Lung (tissue), 12 donors: Measurements from ENCODE around the gene AAMP. TPM values are rescaled to one million over a fixed set of nuclear protein-coding genes. Genes with fewer than 3 reads are reported as not detected.

Source experiments
- ATAC-seq: fragments of 200-7000 bp; cut with Tn5 transposase; one replicate; pipeline ENCODE4 v1.9.1; 2020; ENCODE audit warnings: moderate number of reproducible peaks; ENCODE audit not compliant: insufficient read depth, low FRiP score
- DNase-seq, 3 donors: peaks; one replicate each; pipeline ENCODE4 v3.0.0-alpha.2; 2013 to 2017
- H3K27ac ChIP-seq, 2 donors: one replicate each; pipeline ENCODE4 v1.5.1; 2013; ENCODE audit warnings: mild to moderate bottlenecking in 2 of 2, moderate library complexity in 2 of 2, control low read depth in 1 of 2, inconsistent platforms in 1 of 2, low read depth in 1 of 2, low read length in 1 of 2
- H3K27me3 ChIP-seq, 3 donors: one replicate each; pipeline ENCODE4 v1.5.1; 2013; ENCODE audit warnings: low read length in 2 of 3; ENCODE audit not compliant: control insufficient read depth in 3 of 3, insufficient read depth in 3 of 3
- H3K36me3 ChIP-seq, 4 donors: one replicate each; pipeline ENCODE4 v1.5.1; 2013; ENCODE audit warnings: low read length in 4 of 4, mild to moderate bottlenecking in 1 of 4, moderate library complexity in 1 of 4; ENCODE audit not compliant: control insufficient read depth in 4 of 4, insufficient read depth in 4 of 4
- H3K4me1 ChIP-seq, 5 donors: one replicate each; pipeline ENCODE4 v1.5.1; 2013; ENCODE audit warnings: low read length in 5 of 5, mild to moderate bottlenecking in 2 of 5, moderate library complexity in 1 of 5; ENCODE audit not compliant: control insufficient read depth in 5 of 5, insufficient read depth in 5 of 5
- H3K4me3 ChIP-seq: one replicate; pipeline ENCODE4 v1.5.1; 2013; ENCODE audit warnings: mild to moderate bottlenecking, control low read depth, moderate library complexity
- H3K9ac ChIP-seq, 2 donors: one replicate each; pipeline ENCODE4 v1.5.1; 2013; ENCODE audit warnings: low read length in 2 of 2, control low read depth in 1 of 2; ENCODE audit not compliant: insufficient read depth in 1 of 2
- H3K9me3 ChIP-seq, 4 donors: one replicate each; pipeline ENCODE4 v1.5.1; 2013; ENCODE audit warnings: low read length in 3 of 4, mild to moderate bottlenecking in 1 of 4, moderate library complexity in 1 of 4; ENCODE audit not compliant: control insufficient read depth in 4 of 4, insufficient read depth in 3 of 4
- CTCF ChIP-seq: IDR thresholded peaks from 2 replicates; pipeline ENCODE4 v1.5.1; 2012; ENCODE audit warnings: mild to moderate bottlenecking; ENCODE audit errors: control extremely low read depth, extremely low read depth
- WGBS, 2 donors: extraction: QIAGEN DNeasy Blood & Tissue Kit; methylation state at CpG; one replicate each; pipeline ENCODE4 v1.1.7; 2013; 5-methylcytosine and 5-hydroxymethylcytosine counted together
- polyA plus RNA-seq, 2 donors: library from polyadenylated mRNA; stranded (reverse); fragments of 200-250 nt; gene quantifications; one replicate each; pipeline ENCODE4 v1.2.1, GENCODE V29; 2013
- total RNA-seq, 2 donors: library from RNA; depleted of rRNA in 1 of 2; stranded (reverse); fragments of >200 nt in 1 of 2; gene quantifications; one replicate each; pipeline ENCODE4 v1.2.1, GENCODE V29; 2014 to 2021
- donor health status: control.
- donor health status: control.
- donor health status: Bipolar disorder and iron deficiency.
- donor health status: healthy.
- donor health status: DM: yes; HTN: yes; CAD: no.

Gene AAMP
- total and polyA plus RNA-seq, 4 donors, result 62.0 to 193 (median 78.5) TPM

- Histone ChIP-seq H3K27me3 (no peaks in the 10 kb centered on the region), H3K4me3 (peak overlapping the region; percentile 81), H3K4me1 (peaks cover 0 to 44% (median 17%) of the 10 kb centered on the region in 5 donors), H3K9ac (peak overlapping the region; percentile 56 to 83), H3K9me3 (no peaks in the 10 kb centered on the region), H3K27ac (peak overlapping the region; percentile 50 to 94), H3K36me3 (peaks cover 0 to 6% (median 4%) of the 10 kb centered on the region in 4 donors)
- ATAC-seq (no peak), DNase-seq (peak in 1 of 3 donors; percentile 16)
- 1 to 7% methylated on average over 4 of the region's 4 CpGs for WGBS, 2 donors
- TF ChIP-seq CTCF, result no peak
Observed at GRCh38 chr2:218218268-218219185, 51.4 kb downstream of the AAMP start.

- Histone ChIP-seq H3K27me3 (no peaks in the 10 kb centered on the region), H3K4me1 (peaks cover 0 to 35% (median 17%) of the 10 kb centered on the region in 5 donors), H3K27ac (peak overlapping the region; percentile 82 to 94), H3K4me3 (peak overlapping the region; percentile 81), H3K36me3 (no peaks in the 10 kb centered on the region), H3K9me3 (no peaks in the 10 kb centered on the region), H3K9ac (peak overlapping the region; percentile 56 to 83)
- WGBS, 2 donors, result 0% methylated on average over 46 of the region's 47 CpGs
- ATAC-seq, result peak; percentile 75
- peak; percentile 24 to 52 (median 39) for DNase-seq
- TF ChIP-seq CTCF, result no peak
Observed at GRCh38 chr2:218217360-218218267, 52.3 kb downstream of the AAMP start.

- Histone ChIP-seq H3K9me3 (no peaks in the 10 kb centered on the region), H3K27ac (peak within 1 kb of the TSS; percentile 85 to 94), H3K36me3 (no peaks in the 10 kb centered on the region), H3K4me1 (peaks cover 0 to 31% (median 17%) of the 10 kb centered on the region in 5 donors), H3K9ac (peak within 1 kb of the TSS; percentile 83 to 95), H3K4me3 (peak within 1 kb of the TSS; percentile 81), H3K27me3 (no peaks in the 10 kb centered on the region)
- 0% methylated on average over 47 to 58 of the region's 60 CpGs for WGBS, 2 donors
- DNase-seq, result peak; percentile 96 to 98 (median 96)
- ATAC-seq, result peak; percentile 94
- TF ChIP-seq CTCF, result no peak
Observed at GRCh38 chr2:218216674-218217359, 53.1 kb downstream of the AAMP start, which contains the start of gene ARPC2. Gene ARPC2 (plus strand): TSS chr2:218217189. CDS start chr2:218217471, 282 bp downstream.
